HG03342 (cell line): ENCODE results near the gene IWS1.
"Not testable (repeated sequence)": the region's sequence is repeated elsewhere in the genome, so short reads cannot be mapped to it uniquely, and the experiment has no call there.

Experiments
- ATAC-seq: cut with Tn5 transposase; IDR thresholded peaks from one replicate; pipeline ENCODE4 v1.9.1; 2021; ENCODE audit warnings: mild to moderate bottlenecking, moderate library complexity; ENCODE audit not compliant: unreplicated experiment

The IWS1 gene

GRCh38 chr2:127561371-127561770 is 35.1 kb upstream of the IWS1 start:
- no peak for ATAC-seq

GRCh38 chr2:127560931-127561280 is 34.6 kb upstream of the IWS1 start:
- ATAC-seq, result no peak

GRCh38 chr2:127560201-127560930 is 34.1 kb upstream of the IWS1 start:
- no peak for ATAC-seq

GRCh38 chr2:127559454-127559853 is 33.2 kb upstream of the IWS1 start:
- ATAC-seq, result no peak

- no peak for ATAC-seq
Observed at GRCh38 chr2:127558911-127559310, 32.6 kb upstream of the IWS1 start.

- ATAC-seq, result no peak
Observed at GRCh38 chr2:127552846-127553245, 26.6 kb upstream of the IWS1 start.

GRCh38 chr2:127552336-127552735 is 26.0 kb upstream of the IWS1 start:
- ATAC-seq, result no peak

- no peak for ATAC-seq
Observed at GRCh38 chr2:127551221-127551930, 25.1 kb upstream of the IWS1 start.

GRCh38 chr2:127546797-127547196 is 20.5 kb upstream of the IWS1 start:
- no peak for ATAC-seq

- ATAC-seq, result no peak
Observed at GRCh38 chr2:127545796-127546195, 19.5 kb upstream of the IWS1 start.

GRCh38 chr2:127545189-127545588 is 18.9 kb upstream of the IWS1 start:
- ATAC-seq, result no peak

- not testable (repeated sequence) for ATAC-seq
Observed at GRCh38 chr2:127543013-127543501, 16.8 kb upstream of the IWS1 start.

GRCh38 chr2:127542231-127542630 is 15.9 kb upstream of the IWS1 start:
- ATAC-seq, result no peak

GRCh38 chr2:127541809-127542208 is 15.5 kb upstream of the IWS1 start:
- ATAC-seq, result no peak

GRCh38 chr2:127537644-127538043 is 11.4 kb upstream of the IWS1 start:
- ATAC-seq, result no peak

GRCh38 chr2:127536707-127537541 is 10.6 kb upstream of the IWS1 start:
- ATAC-seq, result no peak

GRCh38 chr2:127535918-127536317 is 9.6 kb upstream of the IWS1 start:
- ATAC-seq, result no peak

- no peak for ATAC-seq
Observed at GRCh38 chr2:127535422-127535901, 9.2 kb upstream of the IWS1 start, which contains the start of gene MYO7B. TSS of gene MYO7B (plus strand) at chr2:127535683. CDS start at chr2:127559723, 24,040 bp downstream.

GRCh38 chr2:127532296-127532695 is 6.0 kb upstream of the IWS1 start:
- no peak for ATAC-seq

- no peak for ATAC-seq
Observed at GRCh38 chr2:127531221-127531648, 4.9 kb upstream of the IWS1 start.
